Measurements from ENCODE around the gene LTBP3. TPM values are rescaled to one million over a fixed set of nuclear protein-coding genes. Genes with fewer than 3 reads are reported as not detected.

The LTBP3 gene
- total and polyA plus RNA-seq, 9 of the 15 experiments (the other 6 are each of a cell fraction or from before 2014, with no cell fraction given) = 0.06 to 20.5 (median 4.8) TPM

DNA sequence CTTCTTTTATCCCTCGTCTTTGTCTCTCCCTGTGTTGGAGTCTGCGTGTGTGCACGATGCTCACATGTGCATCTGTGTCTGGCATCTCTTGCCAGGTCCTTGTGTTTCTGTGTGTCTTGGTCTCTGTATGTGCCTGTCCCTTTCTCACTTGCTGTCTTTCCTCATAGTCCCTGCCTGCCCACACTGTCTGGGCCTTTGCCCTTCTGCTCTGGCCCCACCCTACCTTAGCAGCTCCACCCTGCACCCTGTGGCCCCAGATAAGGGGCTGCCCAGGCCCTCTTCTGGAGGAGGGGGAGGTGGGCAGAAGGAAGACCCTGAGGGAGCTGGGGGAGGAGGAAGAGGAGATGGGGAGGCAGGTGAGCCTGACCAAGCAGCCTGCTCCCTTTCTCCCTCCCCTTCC lies 20.5 kb upstream of the LTBP3 start:
- CTCF ChIA-PET (ENCODE audit: low intra/inter-chr PET ratio) = no interaction called here
- intact Hi-C loops (cut with micrococcal nuclease) = no loop called here
- Histone ChIP-seq H3K27ac (ENCODE audit: extremely low read depth, low read depth, low read length) (peak overlapping the region; percentile 22; the same call in 1 of the 3 replicates), H3K4me3 (no peak overlapping the region), H3K9ac (ENCODE audit: insufficient read depth in 1 of 2, low read depth in 2 of 2, low read length in 2 of 2) (peak overlapping the region; percentile 76 to 95), H3K36me3 (ENCODE audit: control insufficient read depth, insufficient read depth, low read length) (peaks cover 56% of the 10 kb centered on the region; the same call in 2 of the 3 replicates), H3K4me1 (replicated peaks in 1 of 2; ENCODE audit: control insufficient read depth in 2 of 2, insufficient read depth in 2 of 2, low read length in 2 of 2) (peaks cover 37 to 83% of the 10 kb centered on the region in 2 experiments), H3K4me2 (ENCODE audit: insufficient read depth, low read length) (peak overlapping the region; percentile 50), H3K9me3 (replicated peaks; ENCODE audit: control insufficient read depth, insufficient read depth, low read depth, low read length) (no peaks in the 10 kb centered on the region), H3K79me2 (ENCODE audit: control insufficient read depth, insufficient read depth, low read length) (peaks cover 34% of the 10 kb centered on the region), H4K20me1 (replicated peaks; ENCODE audit: control insufficient read depth, insufficient read depth, low read length) (no peaks in the 10 kb centered on the region), H3K9me1 (ENCODE audit: control insufficient read depth, insufficient read depth, low read length) (peaks cover 5% of the 10 kb centered on the region), H3K27me3 (ENCODE audit: control insufficient read depth in 2 of 2, insufficient read depth in 2 of 2, low read length in 2 of 2) (no peaks in the 10 kb centered on the region; a peak in 1 of 5 replicates), H2AFZ (ENCODE audit: low read depth, low read length) (no peak overlapping the region)
- whole genome bisulfite sequencing (ENCODE audit: insufficient coverage, low coverage, missing lambda C conversion rate) = 58% methylated on average over 3 of the region's 3 CpGs
- no peak for ATAC-seq
- in situ Hi-C loops (cut with MboI) = no loop called here
- BruUV-seq (replicated peaks) = no TSS peak
- no peak for FAIRE-seq
- peak in 2 of 4 experiments; percentile 36 to 52 for DNase-seq (ENCODE audit: extremely low read depth in 1 of 4, low spot score in 3 of 4)
- POLR2A ChIA-PET = interaction anchor here (1.0 to 1.7 kb wide), 4 partner anchors 8 to 155 kb away, joined by 3 to 4 read pairs (median 4); no protein-coding TSS in a partner anchor
- TF ChIP-seq NBN (IDR thresholded peaks at IDR 0.05; ENCODE audit: low read depth) (no peak), ELF1 (tag; IDR thresholded peaks at IDR 0.05) (no peak), ETS1 (conservative IDR thresholded peaks at IDR 0.05; ENCODE audit: control insufficient read depth, low read depth, low read length) (no peak), ZNF146 (CRISPR knock-in tag; IDR thresholded peaks at IDR 0.05; ENCODE audit: unreplicated experiment) (no peak), POLR2A (conservative IDR thresholded peaks at IDR 0.05) (no peak), CBFA2T2 (conservative IDR thresholded peaks at IDR 0.05) (0 out of 2 replicates have a peak, but pooled peaks have one; percentile 6), ATF1 (CRISPR knock-in tag; IDR thresholded peaks at IDR 0.05) (no peak), ATF1 (tag; IDR thresholded peaks at IDR 0.05) (no peak), RBFOX2 (IDR thresholded peaks at IDR 0.05; ENCODE audit: low read depth, low read length) (0 out of 2 replicates have a peak, but pooled peaks have one; percentile 3), NCOR1 (IDR thresholded peaks at IDR 0.05) (peak; percentile 32; the same call in 1 of the 2 replicates), ZEB2 (IDR thresholded peaks at IDR 0.05) (no peak), SUPT5H (IDR thresholded peaks at IDR 0.05) (no peak)
- TF ChIP-seq, protein P1, sequence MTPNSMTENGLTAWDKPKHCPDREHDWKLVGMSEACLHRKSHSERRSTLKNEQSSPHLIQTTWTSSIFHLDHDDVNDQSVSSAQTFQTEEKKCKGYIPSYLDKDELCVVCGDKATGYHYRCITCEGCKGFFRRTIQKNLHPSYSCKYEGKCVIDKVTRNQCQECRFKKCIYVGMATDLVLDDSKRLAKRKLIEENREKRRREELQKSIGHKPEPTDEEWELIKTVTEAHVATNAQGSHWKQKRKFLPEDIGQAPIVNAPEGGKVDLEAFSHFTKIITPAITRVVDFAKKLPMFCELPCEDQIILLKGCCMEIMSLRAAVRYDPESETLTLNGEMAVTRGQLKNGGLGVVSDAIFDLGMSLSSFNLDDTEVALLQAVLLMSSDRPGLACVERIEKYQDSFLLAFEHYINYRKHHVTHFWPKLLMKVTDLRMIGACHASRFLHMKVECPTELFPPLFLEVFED (CRISPR knock-in tag; conservative IDR thresholded peaks at IDR 0.05) = no peak
- TF ChIP-seq, protein P2, sequence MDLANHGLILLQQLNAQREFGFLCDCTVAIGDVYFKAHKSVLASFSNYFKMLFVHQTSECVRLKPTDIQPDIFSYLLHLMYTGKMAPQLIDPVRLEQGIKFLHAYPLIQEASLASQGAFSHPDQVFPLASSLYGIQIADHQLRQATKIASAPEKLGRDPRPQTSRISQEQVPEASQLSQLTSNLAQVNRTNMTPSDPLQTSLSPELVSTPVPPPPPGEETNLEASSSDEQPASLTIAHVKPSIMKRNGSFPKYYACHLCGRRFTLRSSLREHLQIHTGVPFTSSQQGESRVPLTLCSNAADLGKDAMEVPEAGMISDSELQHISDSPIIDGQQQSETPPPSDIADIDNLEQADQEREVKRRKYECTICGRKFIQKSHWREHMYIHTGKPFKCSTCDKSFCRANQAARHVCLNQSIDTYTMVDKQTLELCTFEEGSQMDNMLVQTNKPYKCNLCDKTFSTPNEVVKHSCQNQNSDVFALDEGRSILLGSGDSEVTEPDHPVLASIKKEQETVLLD (IDR thresholded peaks at IDR 0.05) = no peak
- TF ChIP-seq, protein P3, sequence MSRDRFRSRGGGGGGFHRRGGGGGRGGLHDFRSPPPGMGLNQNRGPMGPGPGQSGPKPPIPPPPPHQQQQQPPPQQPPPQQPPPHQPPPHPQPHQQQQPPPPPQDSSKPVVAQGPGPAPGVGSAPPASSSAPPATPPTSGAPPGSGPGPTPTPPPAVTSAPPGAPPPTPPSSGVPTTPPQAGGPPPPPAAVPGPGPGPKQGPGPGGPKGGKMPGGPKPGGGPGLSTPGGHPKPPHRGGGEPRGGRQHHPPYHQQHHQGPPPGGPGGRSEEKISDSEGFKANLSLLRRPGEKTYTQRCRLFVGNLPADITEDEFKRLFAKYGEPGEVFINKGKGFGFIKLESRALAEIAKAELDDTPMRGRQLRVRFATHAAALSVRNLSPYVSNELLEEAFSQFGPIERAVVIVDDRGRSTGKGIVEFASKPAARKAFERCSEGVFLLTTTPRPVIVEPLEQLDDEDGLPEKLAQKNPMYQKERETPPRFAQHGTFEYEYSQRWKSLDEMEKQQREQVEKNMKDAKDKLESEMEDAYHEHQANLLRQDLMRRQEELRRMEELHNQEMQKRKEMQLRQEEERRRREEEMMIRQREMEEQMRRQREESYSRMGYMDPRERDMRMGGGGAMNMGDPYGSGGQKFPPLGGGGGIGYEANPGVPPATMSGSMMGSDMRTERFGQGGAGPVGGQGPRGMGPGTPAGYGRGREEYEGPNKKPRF (IDR thresholded peaks at IDR 0.05; ENCODE audit: low read depth, low read length) = no peak
- TF ChIP-seq, protein P4, sequence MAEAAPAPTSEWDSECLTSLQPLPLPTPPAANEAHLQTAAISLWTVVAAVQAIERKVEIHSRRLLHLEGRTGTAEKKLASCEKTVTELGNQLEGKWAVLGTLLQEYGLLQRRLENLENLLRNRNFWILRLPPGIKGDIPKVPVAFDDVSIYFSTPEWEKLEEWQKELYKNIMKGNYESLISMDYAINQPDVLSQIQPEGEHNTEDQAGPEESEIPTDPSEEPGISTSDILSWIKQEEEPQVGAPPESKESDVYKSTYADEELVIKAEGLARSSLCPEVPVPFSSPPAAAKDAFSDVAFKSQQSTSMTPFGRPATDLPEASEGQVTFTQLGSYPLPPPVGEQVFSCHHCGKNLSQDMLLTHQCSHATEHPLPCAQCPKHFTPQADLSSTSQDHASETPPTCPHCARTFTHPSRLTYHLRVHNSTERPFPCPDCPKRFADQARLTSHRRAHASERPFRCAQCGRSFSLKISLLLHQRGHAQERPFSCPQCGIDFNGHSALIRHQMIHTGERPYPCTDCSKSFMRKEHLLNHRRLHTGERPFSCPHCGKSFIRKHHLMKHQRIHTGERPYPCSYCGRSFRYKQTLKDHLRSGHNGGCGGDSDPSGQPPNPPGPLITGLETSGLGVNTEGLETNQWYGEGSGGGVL (CRISPR knock-in tag; IDR thresholded peaks at IDR 0.05) = no peak
